Right atrium auricular region (tissue), 2 donors: ENCODE data around the gene NCAPH2. TPM values are rescaled to one million over a fixed set of nuclear protein-coding genes. Genes with fewer than 3 reads are reported as not detected.

Source experiments
- DNase-seq: peaks from one replicate; pipeline ENCODE4 v3.0.0-alpha.2; 2019; ENCODE audit warnings: low spot score
- H3K27ac ChIP-seq, 2 donors: fragments of 200-600 bp; sonication (generic); 1 replicate in 1 of 2; 2 replicates in 1 of 2; pipeline ENCODE4 v1.5.1; 2016 to 2019
- H3K27me3 ChIP-seq, 2 donors: fragments of 200-600 bp; sonication (generic); one replicate each; pipeline versions ENCODE4 v1.5.1 to v1.6.0; 2017 to 2019
- H3K36me3 ChIP-seq: fragments of 200-600 bp; sonication (generic); one replicate; pipeline ENCODE4 v1.5.1; 2016
- H3K4me1 ChIP-seq, 2 donors: fragments of 200-600 bp; sonication (generic); one replicate each; pipeline versions ENCODE4 v1.5.1 to v1.6.0; 2017 to 2019
- H3K4me3 ChIP-seq, 2 donors: fragments of 200-600 bp; sonication (generic); 1 replicate in 1 of 2; 2 replicates in 1 of 2; pipeline ENCODE4 v1.5.1; 2017 to 2019; ENCODE audit warnings: mild to moderate bottlenecking in 1 of 2, moderate library complexity in 1 of 2
- H3K9me3 ChIP-seq, 2 donors: fragments of 200-600 bp; sonication (generic); one replicate each; pipeline ENCODE4 v1.5.1; 2019
- CTCF ChIP-seq, 2 donors: fragments of 200-600 bp; sonication (generic); IDR thresholded peaks; one replicate each; pipeline ENCODE4 v1.5.1; 2019; ENCODE audit warnings: antibody characterized with exemption in 2 of 2
- total RNA-seq, 2 donors: library from RNA; depleted of rRNA; stranded (reverse); fragments of >200 nt; gene quantifications; one replicate each; pipeline ENCODE4 v1.1.0, GENCODE V29; 2016

The NCAPH2 gene
- total RNA-seq, 2 donors from 2014 or later = 19.5 to 33.4 TPM

- no peaks in the 10 kb centered on the region for H3K9me3 ChIP-seq
- peaks cover 0 to 65% of the 10 kb centered on the region in 2 donors for H3K4me1 ChIP-seq
- DNase-seq = no peak
- no peaks in the 10 kb centered on the region for H3K27me3 ChIP-seq
- no peak for TF ChIP-seq CTCF (IDR thresholded peaks at IDR 0.05)
- H3K4me3 ChIP-seq = no peak overlapping the region
- H3K36me3 ChIP-seq = peaks cover 6% of the 10 kb centered on the region
- H3K27ac ChIP-seq = no peak overlapping the region
Measured at GRCh38 chr22:50471962-50472361, 36.1 kb upstream of the NCAPH2 start.

- H3K36me3 ChIP-seq = no peaks in the 10 kb centered on the region
- peak overlapping the region in 1 of 2 donors; percentile 96 for H3K4me3 ChIP-seq
- no peak for TF ChIP-seq CTCF (IDR thresholded peaks at IDR 0.05)
- peaks cover 0 to 64% of the 10 kb centered on the region in 2 donors for H3K4me1 ChIP-seq
- no peak for DNase-seq
- H3K27me3 ChIP-seq = no peaks in the 10 kb centered on the region
- H3K9me3 ChIP-seq = no peaks in the 10 kb centered on the region
- no peak overlapping the region for H3K27ac ChIP-seq
Measured at GRCh38 chr22:50473088-50473487, 34.9 kb upstream of the NCAPH2 start.

- no peaks in the 10 kb centered on the region for H3K27me3 ChIP-seq
- no peaks in the 10 kb centered on the region for H3K36me3 ChIP-seq
- no peaks in the 10 kb centered on the region for H3K9me3 ChIP-seq
- H3K4me3 ChIP-seq = peak overlapping the region; percentile 69 to 96
- no peak for TF ChIP-seq CTCF (IDR thresholded peaks at IDR 0.05)
- peak overlapping the region; percentile 75 to 83 for H3K27ac ChIP-seq
- no peak for DNase-seq
- peaks cover 0 to 55% of the 10 kb centered on the region in 2 donors for H3K4me1 ChIP-seq
Measured at GRCh38 chr22:50473855-50474671, 34.0 kb upstream of the NCAPH2 start.

GRCh38 chr22:50474710-50475651 lies 33.0 kb upstream of the NCAPH2 start, which contains the start of gene SBF1:
Gene SBF1, minus strand, starts transcription at chr22:50475035. Its CDS starts 195 bp downstream, at chr22:50474840.
- Histone ChIP-seq H3K4me1 (peaks cover 0 to 47% of the 10 kb centered on the region in 2 donors), H3K27me3 (no peaks in the 10 kb centered on the region), H3K9me3 (no peaks in the 10 kb centered on the region), H3K36me3 (no peaks in the 10 kb centered on the region), H3K4me3 (peak within 1 kb of the TSS; percentile 69 to 96), H3K27ac (peak within 1 kb of the TSS; percentile 83)
- peak; percentile 88 for DNase-seq
- TF ChIP-seq CTCF (IDR thresholded peaks at IDR 0.05) = no peak

GRCh38 chr22:50475652-50476002 lies 32.4 kb upstream of the NCAPH2 start:
- H3K27me3 ChIP-seq = no peaks in the 10 kb centered on the region
- H3K27ac ChIP-seq = no peak overlapping the region
- no peak for DNase-seq
- no peak for TF ChIP-seq CTCF (IDR thresholded peaks at IDR 0.05)
- H3K4me3 ChIP-seq = peak overlapping the region in 1 of 2 donors; percentile 96
- no peaks in the 10 kb centered on the region for H3K36me3 ChIP-seq
- H3K9me3 ChIP-seq = no peaks in the 10 kb centered on the region
- H3K4me1 ChIP-seq = peaks cover 0 to 40% of the 10 kb centered on the region in 2 donors
